D721Med (cell line): Measurements from ENCODE around the gene MARK4.

Source experiments
- DNase-seq: peaks from one replicate; pipeline ENCODE4 v3.0.0; 2011; ENCODE audit warnings: low spot score; ENCODE audit not compliant: insufficient read length
- FAIRE-seq: peaks from 2 replicates; lab custom pipeline; 2011; peaks lifted over from hg19 to GRCh38; lab: Jason Lieb, UNC
- TF ChIP-seq, protein P1 (sequence below): IDR thresholded peaks from 2 replicates; pipeline ENCODE4 v1.5.1; 2012; ENCODE audit warnings: mild to moderate bottlenecking, control low read depth; ENCODE audit not compliant: insufficient read depth; ENCODE audit errors: missing control alignments

MARK4 gene

DNA sequence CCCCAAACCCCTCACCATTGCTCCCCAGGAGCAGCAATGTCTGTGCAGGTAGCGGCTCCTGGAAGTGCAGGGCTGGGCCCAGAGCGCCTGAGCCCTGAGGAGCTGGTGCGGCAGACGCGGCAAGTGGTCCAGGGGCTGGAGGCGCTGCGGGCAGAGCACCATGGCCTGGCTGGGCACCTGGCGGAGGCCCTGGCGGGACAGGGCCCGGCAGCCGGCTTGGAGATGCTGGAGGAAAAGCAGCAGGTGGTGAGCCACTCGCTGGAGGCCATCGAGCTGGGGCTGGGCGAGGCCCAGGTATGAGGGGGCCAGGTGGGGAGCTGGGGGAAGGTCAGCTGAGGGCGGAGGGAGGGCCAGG is 94.4 kb downstream of the MARK4 start:
- TF ChIP-seq, protein P1, sequence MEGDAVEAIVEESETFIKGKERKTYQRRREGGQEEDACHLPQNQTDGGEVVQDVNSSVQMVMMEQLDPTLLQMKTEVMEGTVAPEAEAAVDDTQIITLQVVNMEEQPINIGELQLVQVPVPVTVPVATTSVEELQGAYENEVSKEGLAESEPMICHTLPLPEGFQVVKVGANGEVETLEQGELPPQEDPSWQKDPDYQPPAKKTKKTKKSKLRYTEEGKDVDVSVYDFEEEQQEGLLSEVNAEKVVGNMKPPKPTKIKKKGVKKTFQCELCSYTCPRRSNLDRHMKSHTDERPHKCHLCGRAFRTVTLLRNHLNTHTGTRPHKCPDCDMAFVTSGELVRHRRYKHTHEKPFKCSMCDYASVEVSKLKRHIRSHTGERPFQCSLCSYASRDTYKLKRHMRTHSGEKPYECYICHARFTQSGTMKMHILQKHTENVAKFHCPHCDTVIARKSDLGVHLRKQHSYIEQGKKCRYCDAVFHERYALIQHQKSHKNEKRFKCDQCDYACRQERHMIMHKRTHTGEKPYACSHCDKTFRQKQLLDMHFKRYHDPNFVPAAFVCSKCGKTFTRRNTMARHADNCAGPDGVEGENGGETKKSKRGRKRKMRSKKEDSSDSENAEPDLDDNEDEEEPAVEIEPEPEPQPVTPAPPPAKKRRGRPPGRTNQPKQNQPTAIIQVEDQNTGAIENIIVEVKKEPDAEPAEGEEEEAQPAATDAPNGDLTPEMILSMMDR = no peak
- FAIRE-seq (no peak), DNase-seq (no peak)

DNA sequence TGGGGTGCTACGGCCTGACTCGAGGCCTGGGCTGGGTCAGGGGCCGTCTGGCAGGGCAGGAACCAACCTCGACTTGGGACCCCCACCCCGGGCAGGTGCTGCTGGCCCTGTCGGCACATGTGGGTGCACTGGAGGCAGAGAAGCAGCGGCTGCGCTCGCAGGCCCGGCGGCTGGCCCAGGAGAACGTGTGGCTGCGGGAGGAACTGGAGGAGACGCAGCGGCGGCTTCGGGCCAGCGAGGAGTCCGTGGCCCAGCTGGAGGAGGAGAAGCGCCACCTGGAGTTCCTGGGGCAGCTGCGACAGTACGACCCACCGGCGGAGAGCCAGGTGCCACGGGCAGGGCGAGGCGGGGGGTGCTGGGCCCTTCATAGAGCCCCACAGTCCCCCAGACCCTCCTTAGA is 95.4 kb downstream of the MARK4 start:
- no peak for FAIRE-seq
- TF ChIP-seq, protein P1 = no peak
- no peak for DNase-seq

DNA sequence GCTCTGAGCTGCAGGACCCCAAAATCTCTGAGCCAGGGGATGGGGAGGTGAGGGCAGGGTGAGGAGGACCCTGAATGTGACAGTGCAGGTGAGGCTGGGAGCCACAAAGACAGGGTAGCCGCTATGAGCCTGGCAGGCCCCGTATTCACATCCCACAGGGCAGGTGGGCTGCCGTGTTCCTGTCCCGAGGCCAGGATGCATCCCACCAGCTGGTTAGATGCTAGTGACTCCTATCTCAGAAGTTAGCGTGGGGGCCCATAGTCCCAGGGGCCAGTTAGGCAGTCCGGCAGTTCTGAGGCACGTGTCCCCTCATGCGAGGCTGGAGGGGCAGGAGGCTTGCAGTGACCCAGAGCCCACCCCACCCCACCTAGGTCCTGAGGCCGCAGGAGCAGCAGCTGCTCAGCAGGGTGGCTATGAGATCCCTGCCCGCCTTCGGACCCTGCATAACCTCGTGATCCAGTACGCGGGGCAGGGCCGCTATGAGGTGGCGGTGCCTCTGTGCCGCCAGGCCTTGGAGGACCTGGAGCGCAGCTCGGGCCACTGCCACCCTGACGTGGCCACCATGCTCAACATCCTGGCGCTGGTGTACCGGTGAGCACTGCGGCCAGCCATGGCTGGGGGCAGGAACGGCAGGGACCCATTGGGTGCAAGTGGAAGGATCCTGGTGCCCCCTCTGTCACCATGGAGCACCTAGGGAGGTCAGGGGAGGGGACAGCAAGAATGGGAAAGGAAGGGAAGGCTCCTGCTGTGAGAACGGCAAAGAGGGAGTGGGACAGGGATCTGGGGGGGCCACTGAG is 96.7 kb downstream of the MARK4 start:
- FAIRE-seq (no peak), DNase-seq (no peak)
- TF ChIP-seq, protein P1 = no peak

DNA sequence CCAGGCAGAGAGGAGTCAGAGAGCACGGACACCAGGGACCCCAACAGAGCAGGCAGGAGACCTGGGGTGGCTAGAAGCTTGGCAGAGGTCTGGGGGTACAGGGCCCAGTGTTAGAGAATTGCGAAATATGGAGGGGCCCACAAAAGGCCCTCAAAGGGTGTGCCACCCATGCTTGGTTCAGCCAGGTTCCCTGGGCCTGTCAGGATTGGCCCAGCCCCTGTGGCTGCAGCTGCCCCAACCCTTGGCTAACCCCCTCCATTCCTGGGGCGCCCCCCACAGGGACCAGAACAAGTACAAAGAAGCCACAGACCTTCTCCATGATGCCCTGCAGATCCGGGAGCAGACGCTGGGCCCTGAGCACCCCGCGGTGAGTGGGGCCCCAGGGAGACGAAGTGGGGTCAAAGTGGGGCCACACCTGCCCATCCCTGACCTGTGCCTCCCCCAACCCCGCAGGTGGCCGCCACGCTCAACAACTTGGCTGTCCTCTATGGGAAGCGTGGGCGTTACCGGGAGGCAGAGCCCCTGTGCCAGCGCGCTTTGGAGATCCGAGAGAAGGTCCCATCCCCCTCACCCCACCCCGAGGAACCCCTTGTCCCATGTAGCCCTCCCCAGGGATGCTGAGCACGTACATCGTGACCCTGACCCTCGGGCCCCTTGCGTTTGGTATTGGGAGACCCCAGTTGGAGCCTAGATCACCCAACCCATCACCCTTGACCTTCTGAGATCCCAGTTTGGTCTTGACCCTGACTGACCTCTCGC is 97.5 kb downstream of the MARK4 start:
- TF ChIP-seq, protein P1 = no peak
- DNase-seq (no peak), FAIRE-seq (no peak)

DNA sequence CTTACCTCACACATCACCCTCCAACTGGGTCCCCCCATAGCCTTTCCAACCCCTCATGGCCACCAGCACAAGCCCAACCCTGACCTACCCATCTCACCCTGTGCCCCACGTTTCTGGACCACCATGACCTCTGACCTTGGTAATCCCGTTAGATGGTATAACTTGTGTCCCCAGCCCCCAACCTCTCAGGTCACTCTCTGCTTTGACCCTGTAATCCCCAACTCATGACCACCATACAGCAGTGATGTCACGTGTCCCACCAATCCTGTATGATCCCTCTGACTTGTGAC is 98.0 kb downstream of the MARK4 start:
- TF ChIP-seq, protein P1 = no peak
- no peak for FAIRE-seq
- DNase-seq = no peak

DNA sequence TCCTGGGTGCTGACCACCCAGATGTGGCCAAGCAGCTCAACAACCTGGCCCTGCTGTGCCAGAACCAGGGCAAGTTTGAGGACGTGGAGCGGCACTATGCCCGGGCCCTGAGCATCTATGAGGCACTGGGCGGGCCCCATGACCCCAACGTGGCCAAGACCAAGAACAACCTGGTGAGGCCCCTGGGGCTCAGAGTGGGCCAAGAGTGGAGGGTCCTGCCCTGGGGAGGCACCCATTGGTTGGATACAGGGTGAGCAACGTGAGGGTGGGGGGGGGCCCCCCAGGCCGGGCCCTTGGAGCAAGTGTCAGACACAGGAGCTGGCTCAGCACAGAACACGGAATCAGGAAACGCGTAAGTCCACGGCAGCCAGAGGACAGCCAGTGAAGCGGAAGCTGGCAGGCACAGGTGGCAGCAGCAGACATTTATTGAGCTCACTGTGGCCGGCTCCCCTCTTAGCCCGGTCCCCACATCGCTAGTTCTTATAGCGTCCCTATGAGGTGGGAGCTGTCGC is 98.4 kb downstream of the MARK4 start:
- no peak for DNase-seq
- TF ChIP-seq, protein P1 = no peak
- no peak for FAIRE-seq
